GM19025 (cell line): Measurements from ENCODE around the gene ATP2B2.
A peak's percentile ranks its signal among the peaks of the same experiment; 100 is the strongest.
"Not testable (repeated sequence)": the region's sequence is repeated elsewhere in the genome, so short reads cannot be mapped to it uniquely, and the experiment has no call there.

Experiments used
- ATAC-seq: cut with Tn5 transposase; IDR thresholded peaks from one replicate; pipeline ENCODE4 v1.9.1; 2021; ENCODE audit warnings: mild to moderate bottlenecking, low read depth, moderate library complexity; ENCODE audit not compliant: unreplicated experiment

Gene ATP2B2

GRCh38 chr3:10390641-10391373 lies 114.6 kb downstream of the ATP2B2 start:
- no peak for ATAC-seq

DNA sequence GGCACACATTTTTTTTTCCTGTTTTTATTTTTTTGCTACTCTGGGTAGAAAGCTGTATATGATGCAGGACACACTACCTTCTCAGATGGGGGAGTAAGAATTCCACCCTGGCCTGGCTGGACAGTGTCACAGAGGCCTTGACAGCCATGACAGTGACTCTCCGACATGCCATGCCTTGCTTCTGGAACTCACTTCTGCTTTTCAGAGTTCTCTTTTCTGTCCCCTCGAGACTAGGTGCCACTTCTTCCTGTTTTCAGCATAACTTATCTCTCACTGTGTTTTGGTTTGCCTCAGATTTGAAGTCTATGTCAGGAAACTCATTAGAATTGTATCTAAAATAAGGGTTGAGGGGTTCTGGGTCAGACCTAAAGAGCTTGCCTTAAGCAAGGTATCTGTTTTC lies 115.4 kb downstream of the ATP2B2 start:
- peak; percentile 69 for ATAC-seq

DNA sequence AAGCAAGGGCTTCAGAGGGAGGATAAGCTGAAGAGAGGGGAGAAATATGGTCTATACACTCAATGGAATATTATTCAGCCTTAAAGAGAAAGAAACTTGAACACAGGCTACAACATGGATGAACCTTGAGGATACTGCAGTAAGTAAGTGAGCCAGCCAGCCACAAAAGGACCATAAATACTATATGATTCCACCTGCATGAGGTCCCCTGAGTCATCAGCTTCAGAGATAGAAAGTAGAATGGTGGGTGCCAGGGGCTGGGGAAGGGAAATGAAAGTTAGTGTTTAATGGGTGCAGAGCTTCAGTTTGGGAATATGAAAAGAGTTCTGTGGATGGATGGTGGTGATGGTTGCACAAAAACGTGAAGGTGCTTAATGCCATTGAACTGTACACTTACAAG lies 116.0 kb downstream of the ATP2B2 start:
- no peak for ATAC-seq

GRCh38 chr3:10387881-10388609 lies 117.3 kb downstream of the ATP2B2 start:
- ATAC-seq, result no peak

DNA sequence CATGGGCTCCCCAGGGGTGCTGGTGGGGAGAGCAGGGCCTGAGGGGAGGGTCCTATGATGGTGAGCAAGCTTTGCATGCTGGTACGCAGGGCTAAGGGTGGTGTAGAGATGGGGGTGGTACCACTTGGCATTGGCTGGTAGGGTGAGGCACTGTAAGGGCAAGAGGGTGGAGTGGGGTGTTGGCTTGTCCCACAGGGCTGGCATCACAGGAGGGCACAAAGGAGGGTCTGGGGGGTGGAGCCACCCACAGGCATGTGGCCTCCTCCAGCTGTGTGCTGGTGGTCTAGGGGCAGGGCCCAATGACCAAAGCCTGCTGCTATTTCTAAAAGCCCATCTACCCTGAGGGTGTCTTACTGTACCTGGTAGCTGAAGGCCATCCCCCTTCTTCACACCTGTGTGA lies 119.3 kb downstream of the ATP2B2 start:
- no peak for ATAC-seq

- no peak for ATAC-seq
Observed at GRCh38 chr3:10384541-10385360, 120.6 kb downstream of the ATP2B2 start.

- ATAC-seq, result no peak
Observed at GRCh38 chr3:10383850-10384248, 121.5 kb downstream of the ATP2B2 start.

GRCh38 chr3:10382892-10383849 lies 122.2 kb downstream of the ATP2B2 start:
- no peak for ATAC-seq

GRCh38 chr3:10382445-10382844 lies 122.9 kb downstream of the ATP2B2 start:
- ATAC-seq, result not testable (repeated sequence)

DNA sequence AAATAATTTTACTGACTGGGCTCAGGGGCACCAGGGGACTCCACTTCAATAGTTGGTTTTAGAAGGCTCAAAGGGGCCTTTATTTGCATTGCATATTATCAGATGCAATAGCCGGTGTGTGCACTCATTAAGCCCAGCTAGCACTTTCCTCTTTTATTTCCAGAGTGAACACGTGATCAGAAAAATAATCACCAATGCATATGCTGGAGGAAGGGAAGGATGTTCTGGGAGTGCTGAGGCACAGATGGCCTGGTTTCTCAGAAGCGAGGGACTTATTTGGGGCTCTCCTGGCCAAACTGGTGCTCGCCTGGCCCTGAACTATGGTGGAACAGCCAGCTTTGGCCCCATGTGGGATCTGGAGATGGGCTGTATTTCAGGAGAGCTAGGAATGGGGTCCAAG lies 124.0 kb downstream of the ATP2B2 start:
- ATAC-seq, result no peak

DNA sequence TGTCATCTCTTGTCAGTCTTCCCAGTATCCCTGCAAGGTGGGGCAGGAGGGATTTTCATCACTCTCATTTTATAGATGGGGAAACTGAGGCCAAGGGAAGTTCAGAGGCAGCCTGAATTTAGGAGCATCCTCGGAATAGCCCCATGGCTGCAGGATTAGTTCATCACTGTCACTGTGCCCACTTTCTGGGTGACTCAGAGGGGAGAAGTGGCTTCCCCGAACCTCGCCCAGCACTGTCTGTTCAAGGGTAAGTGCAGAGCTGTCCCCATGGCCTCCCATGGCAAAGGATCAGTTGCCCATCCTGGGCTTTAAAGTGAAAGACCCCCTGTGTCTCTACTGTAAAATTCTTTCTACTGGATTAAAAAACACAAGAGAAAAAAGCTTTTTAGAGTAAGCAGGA lies 124.5 kb downstream of the ATP2B2 start:
- ATAC-seq, result no peak

DNA sequence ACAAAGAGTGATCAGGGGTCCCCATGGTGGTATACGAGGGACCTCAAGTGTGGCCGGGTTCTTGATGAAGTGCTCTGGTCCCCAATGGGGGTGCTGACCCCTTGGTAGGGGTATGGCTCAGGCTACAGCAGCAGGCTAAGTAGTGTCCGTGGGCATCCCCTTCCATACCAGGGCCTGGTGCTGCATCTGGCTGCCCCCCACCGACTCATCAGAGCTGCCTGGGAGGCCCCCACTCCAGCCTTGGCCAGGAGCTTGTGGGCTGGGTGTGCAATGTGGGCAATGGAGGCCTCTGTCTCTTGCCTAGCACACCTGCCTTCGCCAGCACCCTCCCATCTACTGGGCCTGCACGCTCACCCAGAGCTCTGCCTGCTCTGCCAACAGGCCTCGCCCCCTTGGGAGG lies 125.4 kb downstream of the ATP2B2 start:
- ATAC-seq, result no peak

DNA sequence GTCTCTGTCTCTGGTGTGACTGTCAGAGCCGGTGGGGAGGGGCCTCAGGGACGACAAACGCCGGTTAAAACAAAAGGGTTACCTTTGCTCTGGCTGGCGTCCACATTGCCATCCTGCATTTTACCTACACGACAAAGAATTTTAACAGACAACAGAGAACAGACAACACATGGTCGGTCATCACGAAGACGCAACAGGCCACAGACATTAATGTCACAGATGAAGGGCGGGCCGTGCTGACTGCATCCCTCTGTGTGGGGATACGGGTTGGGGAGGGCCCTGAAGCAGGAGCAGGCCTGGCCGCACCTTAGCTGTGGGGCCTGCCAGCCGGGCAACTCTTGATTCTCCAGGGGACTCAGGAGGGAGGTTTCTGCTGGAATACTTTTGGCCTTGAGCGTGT lies 126.2 kb downstream of the ATP2B2 start:
- no peak for ATAC-seq

- ATAC-seq, result no peak
Observed at GRCh38 chr3:10378742-10379141, 126.6 kb downstream of the ATP2B2 start.

DNA sequence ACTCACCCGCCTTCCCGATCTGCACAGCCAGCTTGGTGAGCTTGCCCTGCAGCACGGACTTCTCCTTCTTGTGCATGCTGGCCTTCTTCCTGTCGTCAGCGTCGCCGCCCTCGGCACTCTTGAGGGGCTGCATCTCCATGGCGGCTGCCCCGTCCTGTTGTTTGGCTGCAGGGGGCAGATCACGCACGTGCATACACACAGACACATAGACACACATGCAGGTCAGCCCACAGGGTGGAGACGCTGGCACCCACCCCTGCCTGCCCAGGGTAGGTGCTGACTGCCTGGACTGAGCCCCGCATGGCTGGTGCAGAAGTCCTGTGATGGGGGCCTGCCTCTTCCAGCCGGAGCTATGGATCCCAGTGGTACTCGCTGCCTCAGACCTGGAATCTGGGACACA lies 127.1 kb downstream of the ATP2B2 start:
- ATAC-seq, result no peak

- no peak for ATAC-seq
Observed at GRCh38 chr3:10377148-10377725, 128.1 kb downstream of the ATP2B2 start.

GRCh38 chr3:10376353-10376752 lies 129.0 kb downstream of the ATP2B2 start:
- no peak for ATAC-seq

- ATAC-seq, result no peak
Observed at GRCh38 chr3:10375296-10376053, 129.9 kb downstream of the ATP2B2 start.

DNA sequence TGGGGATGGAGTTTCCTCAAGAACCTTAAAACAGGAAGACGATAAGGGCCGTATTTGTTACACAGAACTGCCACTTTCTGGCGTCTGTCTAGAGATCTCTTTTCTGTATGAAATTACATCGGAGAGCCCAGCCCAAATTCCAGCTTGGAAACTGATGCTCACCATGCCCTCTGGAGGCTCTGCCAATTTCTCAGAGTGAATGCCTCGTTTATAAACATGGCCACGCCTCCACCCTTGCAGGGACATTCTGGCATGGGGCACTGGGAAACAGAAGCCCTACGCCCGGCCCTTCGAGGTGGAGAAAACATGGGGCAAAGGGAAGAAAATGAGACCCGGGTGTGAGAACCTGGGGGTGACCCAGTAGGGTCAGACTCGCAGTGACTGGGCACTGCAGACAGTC lies 131.1 kb downstream of the ATP2B2 start:
- no peak for ATAC-seq
